Fibroblast of skin of right quadriceps (primary cell): Measurements from ENCODE around the gene APOH.

Experiments used
- DNase-seq: peaks from one replicate; pipeline ENCODE4 v3.0.0-alpha.2; 2013

Gene APOH

DNA sequence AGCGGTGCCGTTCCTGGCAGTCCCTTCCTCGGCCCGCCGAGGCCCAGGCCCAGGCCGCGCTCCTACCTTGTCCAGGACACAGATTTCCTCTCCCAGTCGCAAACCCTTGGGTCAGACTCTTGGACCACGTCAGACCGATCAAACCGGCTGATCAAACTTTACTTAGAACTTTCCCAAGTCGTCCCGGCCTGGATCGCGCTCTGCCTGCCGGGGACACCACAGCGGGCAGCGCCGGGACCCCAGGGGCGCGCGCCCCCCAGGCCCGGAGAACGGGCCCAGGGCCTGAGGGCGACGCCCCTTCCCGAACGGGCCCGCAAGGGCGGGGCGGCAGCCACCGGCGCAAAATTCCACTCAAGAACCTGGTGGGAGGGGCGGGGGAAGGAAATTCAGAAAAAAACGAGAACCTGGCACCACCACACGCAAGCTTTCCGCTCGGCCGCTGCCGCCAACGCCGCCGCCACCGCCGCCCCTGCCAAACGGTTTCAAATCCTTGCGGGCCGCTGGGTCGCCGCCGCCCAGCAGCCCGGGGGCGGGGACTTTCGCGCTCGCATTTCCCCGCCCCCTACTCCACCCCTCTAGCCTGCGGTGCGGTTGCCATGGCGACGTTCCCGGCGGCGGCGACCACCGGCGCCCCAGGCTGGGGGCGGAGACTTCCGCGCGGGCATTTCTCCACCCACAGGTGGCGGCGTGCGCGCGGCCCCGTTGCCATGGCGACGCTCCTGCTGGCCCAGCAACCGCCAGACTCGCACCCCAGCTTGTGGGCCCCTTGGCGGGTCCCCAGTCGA lies 37.4 kb downstream of the APOH start, which contains the start of gene CEP112:
Gene CEP112, minus strand, starts transcription at position 541 of the 785 bp plus-strand sequence.
- DNase-seq, result peak; percentile 75

DNA sequence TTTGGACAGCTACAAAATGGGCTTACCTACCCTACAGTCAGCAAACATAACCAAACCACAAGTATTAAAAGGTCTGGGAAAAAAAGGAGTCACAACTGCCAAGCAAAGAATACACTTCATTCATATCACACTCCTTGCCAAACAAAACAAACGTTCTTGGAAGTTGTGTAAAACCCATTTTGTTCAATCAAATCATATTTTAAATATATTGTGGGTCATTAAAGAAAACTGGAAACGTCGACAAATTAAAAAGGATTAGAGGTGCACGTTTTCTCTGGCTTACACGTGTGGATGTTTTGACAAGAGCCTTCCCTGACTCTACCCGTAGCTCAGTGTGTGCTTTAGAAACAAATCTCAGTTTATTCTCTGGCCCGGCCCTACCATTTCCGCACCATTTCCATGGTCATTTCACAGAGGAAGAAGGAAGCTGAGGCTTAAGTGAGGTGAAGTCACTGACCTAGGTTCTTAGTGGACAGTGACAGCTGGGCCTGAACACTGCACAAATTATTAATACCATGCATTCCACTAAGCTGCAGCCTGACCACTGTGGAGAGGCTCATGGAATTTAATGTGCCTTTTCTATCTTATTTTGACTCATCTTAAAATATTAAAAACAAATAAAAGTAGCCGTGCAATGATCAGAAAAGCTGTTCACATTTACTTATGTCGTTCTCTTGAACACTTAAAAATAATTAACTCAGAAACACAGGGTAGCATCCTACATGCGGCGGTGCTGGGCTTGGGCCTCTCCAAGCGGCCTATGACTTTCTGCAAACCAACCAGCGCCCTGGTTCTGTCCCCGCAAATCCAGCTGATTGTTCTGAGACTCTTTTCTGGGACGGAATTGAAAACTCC lies 38.2 kb downstream of the APOH start:
- peak; percentile 51 for DNase-seq

DNA sequence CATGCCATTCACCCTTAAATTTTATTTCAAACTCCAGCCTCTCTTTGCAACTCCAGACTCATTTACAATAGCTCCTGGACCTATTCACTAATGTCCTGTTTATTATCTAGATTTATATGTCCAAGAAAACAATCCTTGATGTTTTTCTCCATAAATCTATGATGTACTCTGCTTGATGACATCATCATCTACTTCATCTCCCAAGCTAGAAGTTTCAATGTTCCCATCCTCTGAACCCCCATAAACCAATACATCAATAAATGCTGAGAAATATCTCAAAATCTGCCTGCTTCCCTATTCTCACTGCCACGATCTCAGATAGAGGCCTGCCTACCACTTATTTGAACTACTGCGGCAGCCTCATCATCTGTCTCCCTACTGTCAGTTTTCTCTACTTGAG lies 41.5 kb downstream of the APOH start:
- no peak for DNase-seq

DNA sequence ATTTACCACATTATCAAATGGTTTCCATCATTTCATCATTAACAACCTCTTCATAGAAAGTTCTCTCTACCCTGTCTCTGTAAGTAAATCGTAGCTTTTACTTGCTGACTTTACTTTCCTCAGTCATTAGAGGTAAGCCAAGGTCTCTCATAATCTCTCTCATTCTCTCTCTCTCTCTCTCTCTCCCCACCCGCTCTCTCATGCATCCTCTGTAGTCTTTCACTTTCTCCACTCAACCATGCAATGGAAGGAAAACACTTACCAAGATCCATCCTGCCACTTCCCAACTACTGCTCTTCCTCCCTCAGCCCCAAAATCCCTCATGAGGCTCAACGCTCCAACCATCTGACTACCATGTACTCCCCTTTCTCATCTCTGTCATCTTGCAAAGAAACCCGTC lies 43.4 kb downstream of the APOH start:
- DNase-seq, result no peak

DNA sequence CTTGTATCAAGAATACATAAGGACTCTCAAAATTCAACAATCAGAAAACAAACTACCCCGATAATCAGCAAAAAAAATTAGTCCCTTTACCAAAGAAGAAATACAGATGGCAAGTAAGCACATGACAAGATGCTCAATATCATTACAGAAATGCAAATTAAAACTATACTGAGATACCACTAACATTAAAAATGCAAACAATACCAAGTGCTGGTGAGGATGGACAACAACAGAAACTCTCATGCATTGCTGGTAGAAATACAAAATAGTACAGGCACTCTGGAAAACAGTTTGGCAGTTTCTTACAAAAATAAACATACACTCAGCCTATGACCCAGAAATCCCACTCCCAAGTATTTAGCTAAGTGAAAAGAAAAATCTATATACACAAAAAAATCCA lies 44.8 kb downstream of the APOH start:
- DNase-seq, result no peak

DNA sequence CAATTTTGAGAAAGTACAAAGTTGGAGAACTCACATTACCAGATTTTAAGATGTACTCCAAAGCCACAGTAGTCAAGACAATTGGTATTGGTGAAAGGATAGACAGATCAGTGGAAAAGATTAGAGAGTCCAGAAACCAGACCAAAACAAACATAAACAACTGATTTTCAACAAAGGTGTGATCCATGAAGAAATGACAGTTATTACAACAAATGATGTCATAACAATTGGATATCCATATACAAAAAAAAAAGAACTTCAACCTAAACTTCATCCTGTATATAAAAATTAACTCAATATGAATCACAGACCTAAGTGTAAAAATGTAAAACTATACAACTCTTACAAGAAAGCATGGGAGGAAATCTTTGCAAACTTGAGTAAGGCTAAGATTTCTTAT lies 45.7 kb downstream of the APOH start:
- no peak for DNase-seq

DNA sequence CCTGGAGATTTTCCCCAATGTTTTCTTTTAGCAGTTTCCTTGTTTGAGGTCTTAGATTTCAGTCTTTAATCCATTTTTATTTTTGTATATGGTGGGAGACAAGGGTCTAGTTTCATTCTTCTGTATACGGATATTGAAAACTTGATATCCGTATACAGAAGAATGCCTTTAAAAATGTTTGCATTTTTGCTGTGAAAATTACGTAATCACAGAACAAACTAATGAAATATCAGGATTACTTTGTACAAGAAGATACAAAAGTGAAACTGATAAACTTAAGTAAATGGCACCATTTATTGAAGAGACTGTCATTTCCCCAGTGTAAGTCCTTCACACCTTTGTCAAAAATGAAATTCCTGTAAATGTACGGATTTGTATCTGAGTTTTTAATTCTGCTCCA lies 50.6 kb downstream of the APOH start:
- no peak for DNase-seq

DNA sequence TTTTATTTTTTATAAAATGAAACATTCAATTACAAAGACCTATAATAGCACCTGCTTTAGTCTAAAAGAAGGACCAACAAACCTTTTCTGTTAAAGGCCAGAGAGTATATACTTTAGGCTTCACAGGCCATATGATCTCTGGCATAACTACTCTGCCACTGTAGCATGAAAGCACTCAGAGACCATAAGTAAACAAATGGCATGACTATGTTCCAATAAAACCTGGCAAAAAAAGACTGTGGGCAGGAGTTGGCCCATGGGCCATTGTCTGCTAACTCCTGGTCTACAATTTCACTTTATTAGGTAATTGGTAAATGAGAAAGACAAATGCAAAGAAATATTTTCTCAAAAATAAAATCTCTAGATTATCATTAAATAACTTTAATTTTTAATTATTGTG lies 52.2 kb downstream of the APOH start:
- no peak for DNase-seq

DNA sequence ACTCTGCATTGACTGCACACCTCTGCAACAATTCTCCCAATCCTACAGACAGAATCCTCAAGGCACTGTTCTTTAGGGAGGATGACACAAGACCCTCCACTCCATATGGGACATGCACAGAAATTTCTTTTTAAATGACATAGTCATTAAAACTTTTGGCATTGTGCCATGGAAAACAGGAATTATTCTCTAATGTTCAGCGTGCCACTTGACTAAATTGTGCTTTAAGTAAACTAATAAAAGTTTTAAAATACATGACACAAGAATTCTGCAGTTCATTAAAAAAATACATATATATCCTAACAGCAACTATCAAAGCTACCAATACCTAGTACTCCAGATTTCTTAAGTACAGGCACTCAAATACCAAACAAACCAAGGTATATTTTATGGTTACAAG lies 53.3 kb downstream of the APOH start:
- DNase-seq, result no peak

DNA sequence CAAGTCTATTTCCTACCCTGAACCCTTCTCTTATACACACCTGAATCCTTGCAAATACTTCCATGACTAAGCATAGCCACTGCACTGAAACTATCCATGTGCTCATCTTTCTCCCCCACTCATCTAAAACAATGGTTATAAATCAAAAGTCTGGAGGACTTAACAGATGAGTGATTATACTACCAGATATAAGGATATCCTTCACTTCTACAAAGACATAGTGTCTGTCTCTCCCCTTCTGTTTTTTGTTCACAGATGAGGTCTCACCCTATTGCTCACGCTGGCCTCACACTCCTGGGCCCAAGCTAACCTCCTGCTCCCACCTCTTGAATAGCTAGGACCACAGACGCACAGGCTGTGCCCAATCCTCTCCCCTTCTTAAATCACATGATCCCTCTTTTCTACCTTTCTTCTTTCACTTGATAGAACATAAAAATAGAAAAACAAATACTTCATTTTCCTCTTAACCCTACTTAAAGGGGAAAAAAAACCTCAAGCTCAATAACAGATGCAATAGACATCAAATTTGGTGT lies 56.5 kb downstream of the APOH start:
- DNase-seq, result no peak

DNA sequence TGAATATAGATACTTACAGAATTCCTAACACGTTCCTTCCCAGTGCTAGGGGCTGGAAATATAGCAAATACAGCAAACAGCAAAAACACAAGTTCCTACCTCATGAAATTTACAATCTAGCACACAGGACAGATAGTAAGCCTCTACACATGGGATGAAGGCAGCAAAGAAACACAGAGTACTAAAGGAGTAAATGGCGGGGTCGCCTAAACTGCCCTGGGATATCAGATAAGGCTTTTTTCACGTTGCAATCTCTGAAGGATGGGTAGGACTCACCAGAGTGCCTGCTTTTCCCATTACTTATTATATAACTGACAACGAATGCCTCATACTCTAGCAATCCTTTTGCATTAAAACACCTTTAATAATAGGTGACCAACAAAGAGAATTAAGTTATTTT lies 57.1 kb downstream of the APOH start:
- DNase-seq, result no peak

DNA sequence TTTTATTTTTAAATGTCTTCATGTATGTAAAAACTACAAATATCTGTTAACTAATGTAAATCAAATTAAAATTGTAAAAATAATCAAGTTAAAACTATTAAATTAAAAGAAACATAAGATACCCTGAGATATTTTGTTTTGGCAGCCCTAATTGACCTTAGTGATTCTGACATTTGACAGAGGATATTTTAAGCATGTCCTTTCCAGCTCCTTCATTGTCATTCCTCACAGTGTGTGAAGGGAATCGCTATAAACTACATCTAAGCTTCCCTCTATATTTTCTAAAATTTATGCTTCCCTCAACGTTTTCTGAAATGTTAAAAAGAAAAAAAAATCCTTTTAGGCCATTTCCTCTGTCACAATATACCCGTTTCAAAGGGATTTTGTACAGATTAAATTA lies 57.5 kb downstream of the APOH start:
- DNase-seq, result no peak

DNA sequence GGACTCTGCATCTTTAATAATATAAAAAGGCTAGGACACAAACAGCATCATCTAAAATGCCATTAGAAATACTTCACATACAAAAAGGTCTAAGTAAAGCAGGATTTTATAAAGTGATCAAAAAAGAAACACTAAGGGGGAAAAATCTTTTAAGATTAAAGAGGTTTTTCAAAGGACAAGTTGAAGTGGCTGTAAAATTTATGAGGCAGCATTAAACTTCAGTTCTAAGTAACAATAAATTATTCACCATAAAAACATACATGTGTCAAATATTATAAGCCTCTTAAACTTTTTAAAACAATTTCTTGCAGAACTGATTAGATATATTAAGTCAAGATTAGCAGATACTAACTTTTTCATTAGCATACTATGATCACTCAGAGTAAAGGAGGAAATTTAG lies 58.0 kb downstream of the APOH start:
- DNase-seq, result no peak

DNA sequence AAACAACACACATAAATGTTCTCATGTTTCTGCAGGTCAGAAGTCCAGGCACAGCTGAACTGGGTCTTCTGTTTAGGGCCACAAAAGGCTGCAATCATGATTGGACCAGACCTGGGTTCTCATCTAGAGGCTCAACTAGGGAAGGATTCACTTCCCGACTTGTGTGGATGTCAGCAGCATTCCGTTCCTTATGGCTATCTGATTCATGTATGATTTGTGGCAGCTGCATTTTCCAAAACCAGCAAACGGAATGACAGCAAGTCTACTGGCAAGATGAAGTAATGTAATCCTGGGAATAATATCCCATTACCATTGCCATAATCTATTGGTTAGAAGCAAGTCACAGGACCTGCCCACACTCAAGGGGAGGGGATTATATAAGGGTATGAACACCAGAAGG lies 59.4 kb downstream of the APOH start:
- peak; percentile 8 for DNase-seq

DNA sequence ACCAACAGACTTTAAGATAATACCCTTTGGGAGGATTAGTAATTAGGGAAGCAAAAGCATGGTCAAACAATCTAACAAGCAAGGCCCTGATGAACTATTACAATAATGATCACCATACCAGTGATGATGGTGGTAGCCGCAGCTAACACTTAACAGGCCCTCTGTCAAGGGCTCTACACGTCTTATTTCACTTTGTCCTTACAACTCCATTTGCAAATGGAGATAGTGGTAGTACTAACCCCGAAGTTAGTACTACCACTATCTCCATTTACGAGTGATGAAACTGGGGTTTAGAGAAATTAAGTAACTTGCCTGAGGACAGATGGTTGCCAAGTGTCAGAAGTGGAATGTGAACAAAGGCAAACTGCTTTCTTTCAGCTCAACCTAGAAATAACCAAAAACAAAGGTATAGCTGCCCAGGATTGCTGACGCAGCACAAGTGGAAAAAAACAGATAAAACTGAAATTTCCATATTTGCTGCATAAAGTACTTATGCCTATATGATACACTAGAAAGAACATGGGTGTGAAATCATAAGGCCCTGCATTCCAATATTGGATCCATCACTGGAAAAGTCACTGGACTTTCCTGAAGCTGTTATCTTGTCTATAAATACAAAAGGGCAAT lies 61.9 kb downstream of the APOH start:
- no peak for DNase-seq

DNA sequence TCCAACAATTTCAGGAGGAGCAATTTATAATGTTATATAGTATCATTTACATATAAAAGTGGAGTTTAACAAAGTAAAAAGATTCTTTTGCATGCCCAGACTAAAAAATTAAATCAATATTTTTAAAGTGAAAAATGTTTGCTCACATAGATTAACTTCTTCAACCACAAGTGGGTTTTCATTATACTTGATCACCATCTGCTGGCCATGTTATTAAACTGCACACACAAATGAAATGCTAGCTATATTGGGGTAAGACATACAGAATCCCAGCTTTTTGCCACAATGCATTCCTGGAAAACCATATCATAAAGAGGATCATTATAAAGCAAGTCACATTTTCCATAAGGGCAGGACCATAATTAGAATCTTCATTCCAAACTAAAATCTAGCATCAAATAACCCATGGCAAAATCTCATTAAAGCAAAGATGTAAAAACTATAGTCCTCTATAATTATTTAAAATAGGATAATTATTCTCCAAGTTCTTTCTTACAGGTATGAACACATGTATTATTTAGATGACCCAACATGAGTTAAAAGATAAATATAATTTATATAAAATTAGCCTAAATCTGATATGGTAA lies 63.6 kb downstream of the APOH start:
- DNase-seq, result peak; percentile 67
